HG02678 (cell line): ENCODE measurements around the gene RALGAPB.
"Not testable (repeated sequence)": the region's sequence is repeated elsewhere in the genome, so short reads cannot be mapped to it uniquely, and the experiment has no call there.

Source experiments
- ATAC-seq: cut with Tn5 transposase; IDR thresholded peaks from one replicate; pipeline ENCODE4 v1.9.1; 2021; ENCODE audit warnings: mild to moderate bottlenecking, moderate library complexity; ENCODE audit not compliant: unreplicated experiment

The RALGAPB gene

DNA sequence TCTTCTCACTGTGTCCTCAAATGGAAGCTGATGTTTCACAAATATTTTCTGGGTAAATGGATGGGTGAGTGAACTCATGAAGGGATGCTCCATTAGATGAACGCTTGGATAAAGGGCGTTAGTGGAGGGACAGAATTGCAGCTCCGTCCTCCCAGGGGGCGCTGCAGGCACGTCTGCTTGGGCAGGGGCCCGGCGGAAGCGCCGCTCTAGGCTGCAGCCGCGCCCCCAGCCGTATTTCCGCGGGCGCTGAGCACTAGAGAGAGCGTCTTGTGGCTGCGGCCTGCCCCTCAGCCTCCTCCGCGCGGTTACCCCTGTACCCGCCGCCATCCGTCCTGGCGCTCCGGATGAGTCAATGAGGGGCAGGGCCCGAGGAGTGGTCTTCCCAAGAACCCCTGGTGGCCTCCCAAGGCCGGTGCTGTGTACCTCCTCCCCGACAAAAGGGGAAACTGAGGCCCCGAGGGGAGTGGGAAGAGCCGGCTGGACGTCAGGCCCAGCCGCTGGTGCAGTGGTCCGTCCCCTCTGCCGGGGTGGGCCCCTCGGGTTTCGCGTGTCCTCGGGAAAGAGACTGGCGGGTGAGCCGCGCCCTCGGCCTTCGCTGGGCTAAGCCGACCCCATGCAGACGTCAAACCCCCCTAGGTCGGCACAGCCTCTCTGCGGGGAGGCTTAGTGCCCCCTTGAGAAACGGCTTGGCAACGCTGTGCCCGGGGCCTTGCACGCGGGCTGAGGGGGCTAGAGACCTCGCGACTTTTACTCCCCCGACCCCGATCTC, 26.0 kb upstream of the RALGAPB start:
- ATAC-seq = peak; percentile 85

DNA sequence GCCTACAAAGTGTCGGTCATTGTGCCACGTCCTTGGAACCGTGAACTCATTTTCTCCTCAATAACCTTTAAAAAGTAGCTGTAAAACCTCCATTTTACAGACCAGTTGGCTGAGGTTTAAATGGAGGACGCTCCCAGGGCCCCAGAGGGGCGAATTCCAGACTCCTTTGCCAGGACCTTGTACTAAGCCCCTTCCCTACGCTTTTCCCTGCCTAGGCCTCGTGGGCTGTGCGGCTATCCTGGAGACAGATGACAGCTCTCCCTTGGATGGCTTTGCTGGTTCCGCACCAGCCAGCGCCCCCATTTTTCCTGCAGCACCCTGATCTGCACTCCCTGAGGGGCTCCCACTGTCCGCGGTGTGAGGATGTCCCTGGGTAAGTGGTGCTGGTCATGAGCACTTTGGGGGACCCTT, 25.4 kb upstream of the RALGAPB start:
- no peak for ATAC-seq

DNA sequence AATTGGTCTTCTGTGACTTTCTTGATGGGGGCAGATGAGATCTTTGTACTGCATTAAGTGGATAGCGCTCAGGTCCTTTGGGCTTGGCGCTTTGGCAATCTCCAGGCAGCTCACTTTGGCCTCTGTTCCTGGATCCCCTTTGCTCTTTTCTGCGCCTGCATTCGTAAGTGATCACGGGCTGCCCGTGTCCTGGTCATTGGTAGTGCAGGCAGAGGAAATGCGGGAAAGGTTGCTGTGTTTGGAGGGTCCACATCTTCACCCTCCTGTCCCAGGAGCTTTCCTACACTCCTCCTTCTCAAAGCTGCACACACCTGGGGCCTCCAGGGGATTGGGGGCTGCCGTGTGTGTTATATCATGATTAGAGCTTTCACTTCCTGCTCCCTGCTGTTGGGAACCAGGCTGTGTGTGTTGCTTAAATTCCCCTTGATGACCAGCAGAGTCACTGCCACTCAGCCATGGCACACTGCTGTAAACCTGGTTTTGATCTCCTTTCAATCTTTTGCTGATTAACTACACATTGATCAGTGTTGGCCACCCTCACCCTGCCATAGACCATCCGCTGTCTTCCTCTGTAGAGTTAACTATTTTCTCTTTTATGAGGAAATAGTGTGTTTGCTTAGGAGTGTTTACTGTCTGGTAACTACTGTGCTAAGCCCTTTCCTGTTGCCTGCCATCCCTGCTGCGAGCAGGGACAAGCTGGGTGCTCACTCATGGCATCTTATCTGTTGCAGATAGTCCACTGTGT, 24.5 kb upstream of the RALGAPB start:
- no peak for ATAC-seq

DNA sequence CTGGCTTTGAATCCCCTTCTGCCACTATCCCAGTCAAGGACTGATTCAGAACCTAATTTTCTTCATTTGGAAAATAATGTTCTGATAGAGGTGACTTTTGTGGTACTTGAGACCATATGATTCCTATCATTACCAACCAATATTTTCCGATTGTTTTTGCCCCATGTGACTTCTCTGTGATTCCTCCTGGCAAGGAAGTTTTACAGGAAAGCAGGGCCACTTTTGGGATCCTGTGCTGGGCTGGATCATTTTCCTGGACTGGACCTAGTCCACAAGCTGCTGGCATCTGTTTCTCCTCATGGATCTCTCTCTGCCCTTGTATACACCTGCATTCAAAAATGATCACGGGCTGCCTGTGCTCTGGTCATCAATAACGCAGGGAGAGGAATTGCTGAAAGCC, 23.6 kb upstream of the RALGAPB start:
- no peak for ATAC-seq

DNA sequence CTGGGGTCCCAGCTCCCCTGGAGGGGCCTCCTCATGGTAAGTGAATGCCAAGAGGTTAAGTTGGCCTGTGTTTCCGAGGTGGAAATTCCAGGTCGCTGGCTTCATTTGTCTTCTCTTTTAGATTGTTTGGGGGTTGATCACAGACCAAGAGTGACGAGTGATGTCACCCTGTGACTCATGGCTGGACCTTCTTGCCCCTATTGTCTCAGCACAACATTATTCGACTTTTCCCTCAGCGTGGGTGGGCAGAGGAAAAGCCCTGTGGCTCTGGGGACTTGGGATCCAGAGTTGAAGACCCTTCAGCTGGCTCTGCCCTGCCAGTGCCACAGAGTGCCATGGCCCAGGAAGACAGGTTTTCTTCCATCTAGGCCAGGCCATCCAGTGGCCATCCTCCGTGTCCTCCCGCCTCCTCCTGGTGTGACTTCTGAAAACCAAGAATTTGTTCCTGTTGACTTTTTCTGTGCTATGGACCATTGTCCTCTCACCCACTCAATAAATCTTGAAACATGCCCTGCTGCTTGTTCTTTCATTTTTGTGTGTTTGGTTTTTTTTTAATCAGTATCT, 22.1 kb upstream of the RALGAPB start:
- ATAC-seq = no peak

DNA sequence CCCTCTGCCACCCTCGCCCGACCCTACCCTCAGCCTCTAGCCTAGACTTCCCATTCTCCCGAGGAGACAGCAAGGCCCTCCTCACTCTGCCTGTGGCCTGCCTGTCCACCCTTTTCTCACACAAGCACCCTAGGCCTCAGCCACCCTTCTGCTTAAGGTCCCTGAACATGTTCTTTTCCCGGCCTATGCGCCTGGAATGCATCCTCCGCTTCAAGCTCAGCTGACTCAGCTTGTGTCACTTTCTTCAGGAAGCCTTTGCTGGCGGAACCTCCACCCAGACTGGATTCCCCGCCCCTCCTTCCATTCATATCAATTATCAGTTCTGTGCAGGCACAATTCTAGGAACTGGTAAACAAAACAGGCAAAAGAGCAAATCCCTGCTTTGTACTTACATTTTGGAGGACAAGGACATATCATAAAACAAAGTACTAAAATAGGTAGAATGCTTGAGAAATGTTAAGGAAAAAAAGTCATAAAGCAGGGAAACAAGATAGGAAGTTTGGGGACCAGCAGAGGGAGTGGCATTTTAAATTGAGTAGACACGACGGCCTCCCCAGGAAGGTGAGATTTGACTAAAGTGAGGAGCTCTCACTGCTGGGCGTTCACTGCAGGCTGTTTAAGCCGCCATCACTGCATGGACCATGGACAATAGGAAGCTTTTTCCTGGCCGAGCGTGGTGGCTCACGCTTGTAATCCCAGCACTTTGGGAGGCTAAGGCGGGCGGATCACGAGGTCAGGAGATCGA, 19.6 kb upstream of the RALGAPB start:
- no peak for ATAC-seq

DNA sequence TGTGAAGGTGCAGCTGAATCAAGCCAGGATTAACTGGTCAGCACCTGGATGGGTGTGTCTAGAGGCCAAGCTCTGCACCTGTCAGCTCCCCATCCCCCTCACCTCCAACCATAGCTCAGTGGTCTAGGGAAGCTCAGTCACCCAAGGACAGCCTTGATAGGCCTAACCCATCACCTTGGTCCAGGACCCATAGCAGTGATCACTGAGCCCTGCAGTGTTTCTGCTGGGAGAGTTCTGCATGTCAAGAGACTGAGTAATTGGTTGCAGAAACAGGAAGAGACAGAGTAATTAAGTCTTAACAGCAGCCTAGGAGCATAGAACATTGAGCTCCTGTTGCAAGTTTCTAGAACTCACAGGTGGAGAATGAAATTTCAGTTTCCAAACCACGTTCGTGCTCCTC, 18.7 kb upstream of the RALGAPB start:
- ATAC-seq = no peak

DNA sequence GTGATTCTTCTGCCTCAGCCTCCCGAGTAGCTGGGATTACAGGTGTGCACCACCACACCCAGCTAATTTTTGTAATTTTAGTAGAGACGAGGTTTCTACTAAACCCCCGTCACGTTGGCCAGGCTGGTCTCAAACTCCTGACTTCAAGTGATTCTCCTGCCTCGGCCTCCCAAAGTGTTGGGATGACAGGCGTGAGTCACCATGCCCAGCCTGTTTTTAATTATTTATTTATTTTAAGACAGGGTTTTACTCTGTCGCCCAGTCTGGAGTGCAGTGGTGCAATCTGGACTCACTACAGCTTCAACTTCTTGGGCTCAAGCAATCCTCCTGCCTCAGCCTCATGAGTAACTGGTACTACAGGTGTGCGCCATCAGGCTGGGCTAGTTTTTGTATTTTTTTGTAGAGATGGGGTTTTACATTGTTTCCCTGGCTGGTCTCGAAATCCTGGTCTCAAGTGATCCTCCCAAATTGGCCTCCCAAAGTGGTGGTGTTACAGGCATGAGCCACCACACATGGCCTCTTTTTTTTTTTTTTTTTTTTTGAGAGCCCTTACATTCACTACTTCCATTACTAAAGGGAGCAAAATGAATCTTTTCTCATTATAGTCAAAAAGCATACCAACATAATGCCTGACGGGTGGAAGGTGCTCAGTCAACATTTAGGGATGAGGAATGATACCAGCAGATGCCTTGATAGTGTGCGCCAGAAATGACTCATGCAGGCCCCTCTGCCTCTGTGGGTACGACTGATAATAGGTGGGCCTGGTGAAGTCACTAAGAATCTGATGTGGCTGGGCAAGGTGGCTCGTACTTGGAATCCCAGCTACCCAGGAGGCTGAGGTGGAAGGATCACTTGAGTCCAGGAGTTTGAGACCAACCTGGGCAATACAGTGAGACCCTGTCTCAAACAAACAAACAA, 17.8 kb upstream of the RALGAPB start:
- no peak for ATAC-seq

DNA sequence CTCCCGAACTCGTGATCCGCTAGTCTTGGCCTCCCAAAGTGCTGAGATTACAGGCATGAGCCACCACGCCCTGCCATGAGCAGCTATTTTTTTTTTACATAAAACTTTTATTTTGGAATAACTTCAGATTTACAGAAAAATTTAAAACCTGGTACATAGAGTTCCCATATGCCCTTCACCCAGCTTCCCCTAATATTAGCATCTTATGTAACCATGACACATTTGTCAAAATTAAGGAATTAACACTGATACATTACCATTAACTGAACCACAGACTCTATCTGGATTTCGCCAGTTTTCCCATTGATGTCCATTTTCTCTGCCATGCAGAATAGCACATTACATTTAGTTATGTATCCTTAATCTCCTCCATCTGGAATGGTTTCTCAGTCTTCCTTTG, 14.3 kb upstream of the RALGAPB start:
- ATAC-seq = no peak

DNA sequence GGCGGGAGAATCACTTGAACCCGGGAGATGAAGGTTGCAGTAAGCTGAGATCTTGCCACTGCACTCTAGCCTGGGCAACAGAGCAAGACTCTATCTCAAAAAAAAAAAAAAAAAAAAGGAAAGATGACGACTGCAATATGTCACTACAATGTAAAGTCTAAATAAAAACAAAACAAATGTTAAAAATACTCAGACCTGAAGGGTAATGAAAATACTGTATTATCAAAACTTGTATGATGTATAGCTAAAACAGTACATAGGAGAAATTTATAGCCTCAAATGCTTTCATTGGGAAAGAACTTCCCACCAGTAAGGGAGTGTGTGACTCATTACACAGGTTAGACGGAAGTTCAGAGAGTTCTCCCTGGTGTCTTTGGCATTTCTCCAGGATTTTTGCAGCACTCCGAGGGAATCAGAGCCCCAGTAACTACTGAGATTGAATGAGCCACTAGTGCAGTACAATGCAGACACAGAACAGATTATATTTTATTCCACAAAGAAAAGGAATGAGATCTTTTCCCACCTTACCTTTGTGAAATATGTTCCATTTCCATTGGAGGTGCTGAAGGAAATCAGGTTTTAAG, 12.5 kb upstream of the RALGAPB start:
- no peak for ATAC-seq

DNA sequence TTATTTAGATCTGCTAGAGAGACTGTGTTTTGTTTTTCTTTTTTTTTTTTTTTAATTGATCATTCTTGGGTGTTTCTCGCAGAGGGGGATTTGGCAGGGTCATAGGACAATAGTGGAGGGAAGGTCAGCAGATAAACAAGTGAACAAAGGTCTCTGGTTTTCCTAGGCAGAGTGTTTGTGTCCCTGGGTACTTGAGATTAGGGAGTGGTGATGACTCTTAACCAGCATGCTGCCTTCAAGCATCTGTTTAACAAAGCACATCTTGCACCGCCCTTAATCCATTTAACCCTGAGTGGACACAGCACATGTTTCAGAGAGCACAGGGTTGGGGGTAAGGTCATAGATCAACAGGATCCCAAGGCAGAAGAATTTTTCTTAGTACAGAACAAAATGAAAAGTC, 12.0 kb upstream of the RALGAPB start:
- ATAC-seq = not testable (repeated sequence)

DNA sequence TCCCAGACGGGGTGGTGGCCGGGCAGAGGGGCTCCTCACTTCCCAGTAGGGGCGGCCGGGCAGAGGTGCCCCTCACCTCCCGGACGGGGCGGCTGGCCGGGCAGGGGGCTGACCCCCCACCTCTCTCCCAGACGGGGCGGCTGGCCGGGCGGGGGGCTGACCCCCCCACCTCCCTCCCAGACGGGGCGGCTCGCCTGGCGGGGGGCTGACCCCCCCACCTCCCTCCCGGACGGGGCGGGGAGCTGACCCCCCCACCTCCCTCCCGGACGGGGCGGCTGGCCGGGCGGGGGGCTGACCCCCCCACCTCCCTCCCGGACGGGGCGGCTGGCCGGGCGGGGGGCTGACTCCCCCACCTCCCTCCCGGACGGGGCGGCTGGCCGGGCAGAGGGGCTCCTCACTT, 11.5 kb upstream of the RALGAPB start:
- not testable (repeated sequence) for ATAC-seq

DNA sequence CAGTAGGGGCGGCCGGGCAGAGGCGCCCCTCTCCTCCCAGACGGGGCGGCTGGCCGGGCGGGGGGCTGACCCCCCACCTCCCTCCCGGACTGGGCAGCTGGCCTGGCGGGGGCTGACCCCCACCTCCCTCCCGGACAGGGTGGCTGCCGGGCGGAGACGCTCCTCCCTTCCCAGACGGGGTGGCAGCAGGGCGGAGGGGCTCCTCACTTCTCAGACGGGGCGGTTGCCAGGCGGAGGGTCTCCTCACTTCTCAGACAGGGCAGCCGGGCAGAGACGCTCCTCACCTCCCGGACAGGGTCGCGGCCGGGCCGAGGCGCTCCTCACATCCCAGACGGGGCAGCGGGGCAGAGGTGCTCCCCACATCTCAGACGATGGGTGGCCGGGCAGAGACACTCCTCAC, 11.1 kb upstream of the RALGAPB start:
- ATAC-seq = not testable (repeated sequence)

DNA sequence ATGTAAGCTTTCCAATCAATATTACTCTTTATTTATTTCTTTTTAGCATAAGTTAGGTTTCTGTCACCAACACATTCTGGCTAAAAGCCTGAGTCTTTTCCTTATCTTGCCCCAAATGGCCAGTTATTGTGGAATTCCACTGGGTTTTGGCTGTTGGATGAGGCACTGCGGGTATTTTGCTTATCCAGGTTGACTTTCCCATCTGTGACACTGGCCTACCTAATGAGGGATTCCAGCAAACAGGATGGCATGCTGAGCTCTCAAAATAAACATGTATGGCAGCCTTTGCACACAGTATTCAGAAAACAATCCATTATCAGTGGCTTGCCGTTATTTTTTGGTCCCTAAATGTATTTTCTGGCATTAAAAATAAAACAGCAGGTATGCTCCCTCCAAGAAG, 6.5 kb upstream of the RALGAPB start:
- ATAC-seq = no peak

DNA sequence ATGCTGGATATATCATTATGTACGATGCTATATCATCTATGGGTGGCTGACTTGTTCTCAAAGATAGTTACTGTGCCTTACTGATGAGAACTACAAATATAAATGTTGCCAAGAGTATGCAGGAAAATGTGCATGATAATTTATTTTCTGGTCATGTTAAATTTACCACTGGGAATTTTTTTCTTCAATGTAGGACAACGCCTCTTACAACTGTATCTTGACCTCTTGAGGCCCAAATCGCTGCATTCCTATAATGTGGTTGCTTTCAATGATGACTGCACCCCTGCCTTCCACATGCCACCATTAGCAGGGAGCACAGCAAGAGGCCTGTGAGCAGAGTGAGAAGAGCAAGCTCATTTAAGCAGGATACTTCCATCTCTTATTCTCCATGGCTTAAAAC, 5.7 kb upstream of the RALGAPB start:
- no peak for ATAC-seq

DNA sequence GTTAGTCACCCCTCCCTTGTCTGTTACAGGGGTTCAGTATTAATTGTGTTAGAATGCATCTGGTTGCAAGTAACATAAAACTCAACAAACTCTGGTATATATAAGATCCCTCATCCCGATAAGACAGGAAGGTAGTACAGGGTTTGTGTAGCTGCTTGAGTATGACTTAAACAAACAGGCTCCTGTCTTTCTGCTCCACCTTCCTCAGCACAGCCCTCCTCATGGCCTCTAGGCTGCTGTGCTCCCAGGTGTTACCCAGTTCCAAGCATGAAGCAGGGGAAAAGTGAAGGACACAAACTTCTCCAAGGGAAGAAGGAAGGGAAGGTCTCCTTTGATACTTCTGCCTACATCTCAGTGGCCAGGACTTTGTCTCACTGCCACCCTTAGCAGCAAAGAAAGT, 1.4 kb upstream of the RALGAPB start:
- no peak for ATAC-seq

DNA sequence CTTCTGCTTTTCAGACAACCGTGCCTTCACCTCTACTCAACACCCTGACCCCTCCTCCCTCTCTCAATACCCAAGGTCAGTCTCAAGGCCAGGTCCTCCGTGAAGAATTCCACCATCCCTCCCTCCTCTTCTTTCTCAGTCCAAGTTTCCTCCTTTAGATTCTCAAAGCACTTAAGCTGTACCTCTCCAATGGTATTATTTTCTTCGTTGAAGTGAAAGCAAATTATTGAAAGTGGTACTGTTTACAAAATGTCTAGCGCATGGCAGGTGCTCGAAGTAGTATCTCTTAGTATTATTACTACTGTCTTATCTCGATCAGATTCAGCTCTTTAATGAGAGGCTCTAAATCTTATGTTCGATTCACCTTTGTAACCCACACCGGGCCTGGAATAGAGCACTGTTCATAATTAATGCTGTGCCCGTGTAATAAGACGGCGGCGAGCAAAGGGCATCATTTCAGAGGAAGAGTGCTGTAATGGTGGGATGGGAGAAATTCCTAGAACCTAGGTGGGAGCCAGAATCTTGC, 593 bp upstream of the RALGAPB start:
- ATAC-seq = no peak

DNA sequence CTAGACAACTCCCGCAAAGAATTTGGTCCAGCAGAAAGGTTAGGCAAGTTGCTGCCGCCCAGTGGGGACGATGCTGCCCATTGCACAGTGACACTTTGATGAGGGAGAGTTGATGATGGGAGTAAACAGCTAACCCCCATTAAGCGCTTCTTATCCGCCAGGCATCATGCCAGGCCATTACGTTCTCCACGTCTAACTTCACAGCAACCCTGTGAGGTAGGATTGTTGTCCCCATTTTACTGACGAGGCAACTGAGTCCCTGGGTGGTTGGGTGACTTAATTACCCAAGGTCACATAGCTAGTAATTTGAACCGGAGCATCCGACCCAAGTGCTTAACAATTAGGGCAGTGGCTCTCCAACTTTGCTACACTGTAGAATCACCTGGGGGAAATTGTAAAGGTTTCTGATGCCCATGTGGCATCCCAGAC, 738 bp downstream of the RALGAPB start:
- no peak for ATAC-seq

DNA sequence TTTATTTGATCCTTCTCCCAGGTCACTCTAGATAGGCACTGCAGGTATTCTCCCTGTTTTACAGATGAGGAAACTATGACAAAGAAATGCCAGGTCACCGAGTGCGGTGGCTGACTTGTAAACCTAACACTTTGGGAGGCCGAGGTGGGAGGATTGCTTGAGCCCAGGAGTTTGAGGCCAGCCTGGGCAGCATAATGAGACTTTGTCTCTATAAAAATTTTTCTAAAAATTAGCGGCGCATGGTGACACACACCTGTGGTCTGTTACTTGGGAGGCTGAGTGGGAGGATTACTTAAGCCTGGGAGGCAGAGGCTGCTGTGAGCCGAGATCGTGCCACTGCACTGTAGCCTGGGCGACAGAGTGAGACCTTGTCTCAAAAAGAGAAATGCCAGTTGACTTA, 5.1 kb downstream of the RALGAPB start:
- no peak for ATAC-seq

DNA sequence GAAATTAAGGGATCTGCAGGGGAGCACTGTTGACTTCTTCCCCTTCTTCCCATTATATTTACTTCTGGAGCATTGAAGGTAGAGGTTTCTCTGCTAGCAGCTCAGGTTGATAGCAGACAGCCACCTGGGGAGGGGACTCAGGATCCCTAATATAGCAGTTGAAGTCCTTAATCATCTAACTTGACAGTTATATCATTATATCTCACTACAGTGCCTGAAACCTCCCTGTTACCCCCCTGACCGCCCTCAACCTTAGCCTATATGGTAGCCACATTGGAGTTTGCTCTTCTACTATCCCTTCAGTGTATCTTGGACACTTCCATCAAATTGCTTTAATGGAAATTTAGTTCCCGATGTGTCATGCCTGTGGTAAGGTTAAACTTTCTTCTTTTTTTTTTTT, 7.0 kb downstream of the RALGAPB start:
- ATAC-seq = no peak
